OCI-LY7 (cell line): ENCODE data around the gene FADS6. TPM values are rescaled to one million over a fixed set of nuclear protein-coding genes. Genes with fewer than 3 reads are reported as not detected.

ENCODE experiments used
- BruUV-seq: library from RNA; stranded (reverse); fragments of 400-500 nt; replicated peaks from 2 replicates; lab custom pipeline; 2021; lab: Mats Ljungman, UMichigan
- CTCF ChIA-PET: fragments of 300-600 bp; sonication (Branson Sonifier 250); formaldehyde crosslinking; loops from one replicate; lab custom pipeline; 2022; ENCODE audit warnings: antibody characterized with exemption; ENCODE audit not compliant: unreplicated experiment; lab: Charles Lee
- POLR2A ChIA-PET: fragments of 300-600 bp; sonication (Branson Sonifier 250); formaldehyde crosslinking; loops from one replicate; lab custom pipeline; 2022; ENCODE audit warnings: antibody characterized with exemption; lab: Charles Lee
- DNase-seq: peaks from one replicate; pipeline ENCODE4 v3.0.0-alpha.2; 2015; ENCODE audit warnings: low spot score
- H2AFZ ChIP-seq: fragments of 200-600 bp; sonication (generic), shearing (Covaris generic); 2 replicates; pipeline ENCODE4 v1.6.1; 2014; ENCODE audit warnings: mild to moderate bottlenecking, antibody characterized with exemption, low read length, moderate library complexity
- H3K27ac ChIP-seq: fragments of 200-600 bp; sonication (generic); 2 replicates; pipeline ENCODE4 v1.5.1; 2014; ENCODE audit warnings: mixed run types, low read depth, mild to moderate bottlenecking, moderate library complexity, low read length, inconsistent platforms; ENCODE audit not compliant: poor library complexity, severe bottlenecking
- H3K36me3 ChIP-seq: fragments of 200-600 bp; sonication (generic); 2 replicates; pipeline ENCODE4 v1.6.1; 2014; ENCODE audit warnings: mild to moderate bottlenecking, antibody characterized with exemption, low read length, moderate library complexity, mixed read lengths; ENCODE audit not compliant: insufficient read depth
- H3K4me1 ChIP-seq: fragments of 200-600 bp; sonication (generic); 2 replicates; pipeline ENCODE4 v1.5.1; 2014; ENCODE audit warnings: mild to moderate bottlenecking, low read length; ENCODE audit not compliant: insufficient read depth, poor library complexity, severe bottlenecking
- H3K4me2 ChIP-seq: fragments of 200-600 bp; sonication (generic); 2 replicates; pipeline ENCODE4 v1.6.1; 2014; ENCODE audit warnings: mild to moderate bottlenecking, low read length
- H3K4me3 ChIP-seq: fragments of 200-600 bp; sonication (generic); 2 replicates; pipeline ENCODE4 v1.5.1; 2014; ENCODE audit warnings: mild to moderate bottlenecking, low read depth, low read length; ENCODE audit not compliant: poor library complexity, severe bottlenecking
- H3K79me2 ChIP-seq: fragments of 200-600 bp; sonication (generic); 2 replicates; pipeline ENCODE4 v1.6.1; 2016; ENCODE audit warnings: low read depth, mild to moderate bottlenecking, low read length, moderate library complexity, mixed read lengths; ENCODE audit not compliant: insufficient read depth
- H3K9me2 ChIP-seq: fragments of 200-600 bp; sonication (generic); 2 replicates; pipeline ENCODE4 v1.6.1; 2016; ENCODE audit warnings: mild to moderate bottlenecking, low read length, mixed read lengths; ENCODE audit not compliant: insufficient read depth
- H3K9me3 ChIP-seq: fragments of 200-600 bp; sonication (generic); 2 replicates; pipeline ENCODE4 v1.6.1; 2014; ENCODE audit warnings: mild to moderate bottlenecking, mixed run types, low read length, mixed read lengths
- H4K20me1 ChIP-seq: fragments of 200-600 bp; sonication (generic); 2 replicates; pipeline ENCODE4 v1.6.1; 2014; ENCODE audit warnings: mild to moderate bottlenecking, antibody characterized with exemption, low read length, moderate library complexity, mixed read lengths; ENCODE audit not compliant: insufficient read depth
- EZH2phosphoT487 ChIP-seq: fragments of 200-600 bp; sonication (generic); IDR thresholded peaks from 2 replicates; pipeline ENCODE4 v1.6.1; 2018; ENCODE audit warnings: low read depth, borderline replicate concordance, mild to moderate bottlenecking, mixed run types, antibody characterized with exemption, low read length, moderate library complexity, mixed read lengths
- intact Hi-C: fragments of 100-400 bp; cut with micrococcal nuclease; formaldehyde crosslinking; loops from one replicate; pipeline ENCODE4 v1.10.0; 2022; ENCODE audit not compliant: unreplicated experiment
- total RNA-seq, 2 experiments: library from RNA; depleted of rRNA in 1 of 2; stranded (reverse); fragments of >200 nt in 1 of 2; shearing (Covaris generic) in 1 of 2; gene quantifications; 2 replicates each; pipeline ENCODE4 v1.2.3, GENCODE V29; 2014 to 2022
- TF ChIP-seq, protein P1 (sequence below): fragments of 200-600 bp; sonication (generic); conservative IDR thresholded peaks from 2 replicates; pipeline ENCODE4 v1.5.1; 2014; ENCODE audit warnings: mild to moderate bottlenecking, antibody characterized with exemption, low read length, moderate library complexity, mixed read lengths

FADS6 gene
- total RNA-seq, 2 experiments from 2014 or later: not detected

GRCh38 chr17:74830861-74831260 lies 62.6 kb downstream of the FADS6 start:
- Histone ChIP-seq H3K79me2 (no peaks in the 10 kb centered on the region), H3K9me3 (no peaks in the 10 kb centered on the region), H2AFZ (no peak overlapping the region), H3K4me2 (no peak overlapping the region), H3K9me2 (no peaks in the 10 kb centered on the region), H3K4me3 (no peak overlapping the region), H3K27ac (no peak overlapping the region), H3K4me1 (peaks cover 40% of the 10 kb centered on the region), H4K20me1 (no peaks in the 10 kb centered on the region), H3K36me3 (no peaks in the 10 kb centered on the region)
- POLR2A ChIA-PET: interaction anchor here (1.3 kb wide), 1 partner anchor 42 kb away, joined by 4 read pairs; the partner anchor contains the start of gene FDXR
- TF ChIP-seq EZH2phosphoT487: no peak
- TF ChIP-seq, protein P1, sequence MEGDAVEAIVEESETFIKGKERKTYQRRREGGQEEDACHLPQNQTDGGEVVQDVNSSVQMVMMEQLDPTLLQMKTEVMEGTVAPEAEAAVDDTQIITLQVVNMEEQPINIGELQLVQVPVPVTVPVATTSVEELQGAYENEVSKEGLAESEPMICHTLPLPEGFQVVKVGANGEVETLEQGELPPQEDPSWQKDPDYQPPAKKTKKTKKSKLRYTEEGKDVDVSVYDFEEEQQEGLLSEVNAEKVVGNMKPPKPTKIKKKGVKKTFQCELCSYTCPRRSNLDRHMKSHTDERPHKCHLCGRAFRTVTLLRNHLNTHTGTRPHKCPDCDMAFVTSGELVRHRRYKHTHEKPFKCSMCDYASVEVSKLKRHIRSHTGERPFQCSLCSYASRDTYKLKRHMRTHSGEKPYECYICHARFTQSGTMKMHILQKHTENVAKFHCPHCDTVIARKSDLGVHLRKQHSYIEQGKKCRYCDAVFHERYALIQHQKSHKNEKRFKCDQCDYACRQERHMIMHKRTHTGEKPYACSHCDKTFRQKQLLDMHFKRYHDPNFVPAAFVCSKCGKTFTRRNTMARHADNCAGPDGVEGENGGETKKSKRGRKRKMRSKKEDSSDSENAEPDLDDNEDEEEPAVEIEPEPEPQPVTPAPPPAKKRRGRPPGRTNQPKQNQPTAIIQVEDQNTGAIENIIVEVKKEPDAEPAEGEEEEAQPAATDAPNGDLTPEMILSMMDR: no peak
- no peak for DNase-seq
- CTCF ChIA-PET: no interaction called here
- no TSS peak for BruUV-seq
- intact Hi-C loops: no loop called here

DNA sequence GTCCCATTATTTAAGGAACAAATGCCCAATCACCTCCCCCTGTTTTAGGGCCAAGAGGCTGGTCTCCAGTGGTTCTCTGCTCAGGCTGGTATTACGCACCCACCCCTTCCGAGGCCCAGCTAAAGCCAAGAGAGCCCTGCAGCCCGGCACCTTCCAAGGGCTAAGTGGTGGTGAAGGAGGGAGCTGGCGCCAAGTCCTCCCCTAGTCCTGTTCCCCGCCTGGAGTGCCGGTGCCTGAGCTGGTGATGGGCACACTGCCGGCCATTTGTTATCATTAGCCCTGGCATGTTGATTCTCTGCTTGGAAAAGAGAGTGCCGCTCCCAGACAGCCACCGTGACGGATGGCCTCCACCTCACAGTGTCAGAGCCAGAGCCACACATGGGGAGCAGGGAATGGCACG lies 65.6 kb downstream of the FADS6 start:
- Histone ChIP-seq H3K4me3 (no peak overlapping the region), H3K4me1 (peaks cover 13% of the 10 kb centered on the region), H3K36me3 (no peaks in the 10 kb centered on the region), H3K27ac (no peak overlapping the region), H3K79me2 (no peaks in the 10 kb centered on the region), H2AFZ (no peak overlapping the region), H3K9me3 (no peaks in the 10 kb centered on the region), H4K20me1 (no peaks in the 10 kb centered on the region; the same call in 1 of the 2 replicates), H3K4me2 (no peak overlapping the region), H3K9me2 (no peaks in the 10 kb centered on the region)
- ChIA-PET POLR2A (interaction anchor here (0.6 to 1.1 kb wide), 2 partner anchors 37 to 45 kb away, joined by 3 to 4 read pairs; no protein-coding TSS in a partner anchor), CTCF (interaction anchor here (0.6 kb wide), 1 partner anchor 165 kb away, joined by 3 read pairs; no protein-coding TSS in a partner anchor)
- DNase-seq: no peak
- TF ChIP-seq, protein P1: no peak
- TF ChIP-seq EZH2phosphoT487: no peak
- intact Hi-C loops: no loop called here
- BruUV-seq: no TSS peak

Other genes with a start within 250 kb of the FADS6 start
- gene CD300LF, start 180.7 kb downstream of the FADS6 start, total RNA-seq (2014; rRNA removed; shearing (Covaris generic)): not detected in 2 replicates
- gene CD300LF, start 180.7 kb downstream of the FADS6 start, total RNA-seq (2022): not detected in 2 replicates
- gene RAB37, start 156.4 kb downstream of the FADS6 start, total RNA-seq (2014; rRNA removed; shearing (Covaris generic)): 2.8 and 6.3 TPM in 2 replicates
- gene RAB37, start 156.4 kb downstream of the FADS6 start, total RNA-seq (2022): 12.7 and 18.9 TPM in 2 replicates
- 73.2 and 86.1 TPM in 2 replicates for gene NHERF1, start 145.0 kb downstream of the FADS6 start, total RNA-seq (2014; rRNA removed; shearing (Covaris generic))
- gene NHERF1, start 145.0 kb downstream of the FADS6 start, total RNA-seq (2022): 116 and 122 TPM in 2 replicates
- 77.2 and 99.3 TPM in 2 replicates for gene NAT9, start 117.3 kb downstream of the FADS6 start, total RNA-seq (2014; rRNA removed; shearing (Covaris generic))
- 87.9 and 89.0 TPM in 2 replicates for gene NAT9, start 117.3 kb downstream of the FADS6 start, total RNA-seq (2022)
- 0.22 and 0.26 TPM in 2 replicates for gene GRIN2C, start 33.7 kb downstream of the FADS6 start, total RNA-seq (2014; rRNA removed; shearing (Covaris generic))
- gene GRIN2C, start 33.7 kb downstream of the FADS6 start, total RNA-seq (2022): 0.55 and 0.61 TPM in 2 replicates
- 12.2 TPM in 2 replicates for gene FDXR, start 20.6 kb downstream of the FADS6 start, total RNA-seq (2014; rRNA removed; shearing (Covaris generic))
- gene FDXR, start 20.6 kb downstream of the FADS6 start, total RNA-seq (2022): 18.1 and 18.3 TPM in 2 replicates
- gene USH1G, start 29.6 kb upstream of the FADS6 start, total RNA-seq (2014; rRNA removed; shearing (Covaris generic)): not detected in 2 replicates
- not detected in 2 replicates for gene USH1G, start 29.6 kb upstream of the FADS6 start, total RNA-seq (2022)
- not detected in 2 replicates for gene OTOP2, start 30.6 kb upstream of the FADS6 start, total RNA-seq (2014; rRNA removed; shearing (Covaris generic))
- not detected in 2 replicates for gene OTOP2, start 30.6 kb upstream of the FADS6 start, total RNA-seq (2022)
- not detected in 2 replicates for gene OTOP3, start 42.3 kb upstream of the FADS6 start, total RNA-seq (2014; rRNA removed; shearing (Covaris generic))
- gene OTOP3, start 42.3 kb upstream of the FADS6 start, total RNA-seq (2022): not detected in 2 replicates
- gene HID1, start 79.1 kb upstream of the FADS6 start, total RNA-seq (2014; rRNA removed; shearing (Covaris generic)): 0.35 and 0.85 TPM in 2 replicates
- gene HID1, start 79.1 kb upstream of the FADS6 start, total RNA-seq (2022): 8.5 and 9.9 TPM in 2 replicates
- 0.10 and 0.79 TPM in 2 replicates for gene CDR2L, start 94.0 kb upstream of the FADS6 start, total RNA-seq (2014; rRNA removed; shearing (Covaris generic))
- gene CDR2L, start 94.0 kb upstream of the FADS6 start, total RNA-seq (2022): 0.49 and 0.74 TPM in 2 replicates
- 79.8 and 84.2 TPM in 2 replicates for gene MRPL58, start 119.0 kb upstream of the FADS6 start, total RNA-seq (2014; rRNA removed; shearing (Covaris generic))
- gene MRPL58, start 119.0 kb upstream of the FADS6 start, total RNA-seq (2022): 70.7 and 75.3 TPM in 2 replicates
- gene ATP5PD, start 153.3 kb upstream of the FADS6 start, total RNA-seq (2014; rRNA removed; shearing (Covaris generic)): 293 and 301 TPM in 2 replicates
- 314 and 317 TPM in 2 replicates for gene ATP5PD, start 153.3 kb upstream of the FADS6 start, total RNA-seq (2022)
- gene KCTD2, start 153.6 kb upstream of the FADS6 start, total RNA-seq (2014; rRNA removed; shearing (Covaris generic)): 26.0 and 29.8 TPM in 2 replicates
- gene KCTD2, start 153.6 kb upstream of the FADS6 start, total RNA-seq (2022): 21.0 and 26.3 TPM in 2 replicates
- gene SLC16A5, start 194.3 kb upstream of the FADS6 start, total RNA-seq (2014; rRNA removed; shearing (Covaris generic)): not detected in 2 replicates
- not detected in 2 replicates for gene SLC16A5, start 194.3 kb upstream of the FADS6 start, total RNA-seq (2022)
- gene ARMC7, start 216.3 kb upstream of the FADS6 start, total RNA-seq (2014; rRNA removed; shearing (Covaris generic)): 6.8 and 7.1 TPM in 2 replicates
- 16.9 and 19.9 TPM in 2 replicates for gene ARMC7, start 216.3 kb upstream of the FADS6 start, total RNA-seq (2022)
- 229 and 259 TPM in 2 replicates for gene NT5C, start 238.1 kb upstream of the FADS6 start, total RNA-seq (2014; rRNA removed; shearing (Covaris generic))
- 106 and 107 TPM in 2 replicates for gene NT5C, start 238.1 kb upstream of the FADS6 start, total RNA-seq (2022)